Panc1 (cell line): ENCODE results near the gene TDRD15.

ENCODE experiments used
- POLR2AphosphoS5 ChIP-seq: IDR thresholded peaks from 2 replicates; pipeline ENCODE4 v1.6.1; 2012; ENCODE audit warnings: mild to moderate bottlenecking, low read depth, low read length, moderate library complexity
- TCF7L2 ChIP-seq: IDR thresholded peaks from 2 replicates; pipeline ENCODE4 v1.6.1; 2011; ENCODE audit warnings: mild to moderate bottlenecking, low read depth, low read length, inconsistent platforms
- TF ChIP-seq, protein P1 (sequence below): fragments of 450-650 bp; IDR thresholded peaks from 2 replicates; pipeline ENCODE4 v1.5.1; 2017; ENCODE audit warnings: mild to moderate bottlenecking
- TF ChIP-seq, protein P2 (sequence below), 2 experiments: IDR thresholded peaks; 2 replicates each; pipeline ENCODE4 v1.6.1; 2011 to 2012; ENCODE audit warnings: low read depth in 2 of 2, control low read depth in 1 of 2, low read length in 1 of 2, mild to moderate bottlenecking in 1 of 2, moderate library complexity in 1 of 2; ENCODE audit not compliant: insufficient read depth in 1 of 2

DNA sequence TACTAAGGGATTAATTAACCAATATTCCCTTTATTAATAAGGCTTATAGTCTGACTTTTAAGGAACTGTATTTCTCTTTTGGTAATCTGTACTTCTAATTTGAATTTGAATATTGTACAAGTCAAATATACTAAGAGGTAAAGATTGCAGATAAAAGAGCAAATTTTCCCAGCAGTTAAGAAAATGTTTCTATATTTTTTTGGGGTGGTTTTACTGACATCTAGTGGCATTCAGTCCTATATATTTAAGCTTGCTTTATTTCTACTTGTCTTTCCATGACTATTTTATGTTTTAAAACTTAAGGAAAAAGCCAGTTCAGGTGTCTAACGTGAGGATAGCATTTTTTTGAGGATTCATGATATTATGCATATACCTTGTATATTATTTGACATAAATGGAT, 41.6 kb downstream of the TDRD15 start:
- TF ChIP-seq, protein P1, sequence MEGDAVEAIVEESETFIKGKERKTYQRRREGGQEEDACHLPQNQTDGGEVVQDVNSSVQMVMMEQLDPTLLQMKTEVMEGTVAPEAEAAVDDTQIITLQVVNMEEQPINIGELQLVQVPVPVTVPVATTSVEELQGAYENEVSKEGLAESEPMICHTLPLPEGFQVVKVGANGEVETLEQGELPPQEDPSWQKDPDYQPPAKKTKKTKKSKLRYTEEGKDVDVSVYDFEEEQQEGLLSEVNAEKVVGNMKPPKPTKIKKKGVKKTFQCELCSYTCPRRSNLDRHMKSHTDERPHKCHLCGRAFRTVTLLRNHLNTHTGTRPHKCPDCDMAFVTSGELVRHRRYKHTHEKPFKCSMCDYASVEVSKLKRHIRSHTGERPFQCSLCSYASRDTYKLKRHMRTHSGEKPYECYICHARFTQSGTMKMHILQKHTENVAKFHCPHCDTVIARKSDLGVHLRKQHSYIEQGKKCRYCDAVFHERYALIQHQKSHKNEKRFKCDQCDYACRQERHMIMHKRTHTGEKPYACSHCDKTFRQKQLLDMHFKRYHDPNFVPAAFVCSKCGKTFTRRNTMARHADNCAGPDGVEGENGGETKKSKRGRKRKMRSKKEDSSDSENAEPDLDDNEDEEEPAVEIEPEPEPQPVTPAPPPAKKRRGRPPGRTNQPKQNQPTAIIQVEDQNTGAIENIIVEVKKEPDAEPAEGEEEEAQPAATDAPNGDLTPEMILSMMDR = peak; percentile 26; the same call in 1 of the 2 replicates
- TF ChIP-seq POLR2AphosphoS5 (no peak), TCF7L2 (no peak)
- TF ChIP-seq, protein P2, sequence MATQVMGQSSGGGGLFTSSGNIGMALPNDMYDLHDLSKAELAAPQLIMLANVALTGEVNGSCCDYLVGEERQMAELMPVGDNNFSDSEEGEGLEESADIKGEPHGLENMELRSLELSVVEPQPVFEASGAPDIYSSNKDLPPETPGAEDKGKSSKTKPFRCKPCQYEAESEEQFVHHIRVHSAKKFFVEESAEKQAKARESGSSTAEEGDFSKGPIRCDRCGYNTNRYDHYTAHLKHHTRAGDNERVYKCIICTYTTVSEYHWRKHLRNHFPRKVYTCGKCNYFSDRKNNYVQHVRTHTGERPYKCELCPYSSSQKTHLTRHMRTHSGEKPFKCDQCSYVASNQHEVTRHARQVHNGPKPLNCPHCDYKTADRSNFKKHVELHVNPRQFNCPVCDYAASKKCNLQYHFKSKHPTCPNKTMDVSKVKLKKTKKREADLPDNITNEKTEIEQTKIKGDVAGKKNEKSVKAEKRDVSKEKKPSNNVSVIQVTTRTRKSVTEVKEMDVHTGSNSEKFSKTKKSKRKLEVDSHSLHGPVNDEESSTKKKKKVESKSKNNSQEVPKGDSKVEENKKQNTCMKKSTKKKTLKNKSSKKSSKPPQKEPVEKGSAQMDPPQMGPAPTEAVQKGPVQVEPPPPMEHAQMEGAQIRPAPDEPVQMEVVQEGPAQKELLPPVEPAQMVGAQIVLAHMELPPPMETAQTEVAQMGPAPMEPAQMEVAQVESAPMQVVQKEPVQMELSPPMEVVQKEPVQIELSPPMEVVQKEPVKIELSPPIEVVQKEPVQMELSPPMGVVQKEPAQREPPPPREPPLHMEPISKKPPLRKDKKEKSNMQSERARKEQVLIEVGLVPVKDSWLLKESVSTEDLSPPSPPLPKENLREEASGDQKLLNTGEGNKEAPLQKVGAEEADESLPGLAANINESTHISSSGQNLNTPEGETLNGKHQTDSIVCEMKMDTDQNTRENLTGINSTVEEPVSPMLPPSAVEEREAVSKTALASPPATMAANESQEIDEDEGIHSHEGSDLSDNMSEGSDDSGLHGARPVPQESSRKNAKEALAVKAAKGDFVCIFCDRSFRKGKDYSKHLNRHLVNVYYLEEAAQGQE (IDR thresholded peaks at IDR 0.05; ENCODE audit: insufficient read depth in 1 of 2, low read depth in 2 of 2, low read length in 1 of 2) = no peak
